BJ (cell line): ENCODE data around the gene TNRC6C. TPM values are rescaled to one million over a fixed set of nuclear protein-coding genes. Genes with fewer than 3 reads are reported as not detected.

Source experiments
- CTCF ChIA-PET: fragments of 350-600 bp; formaldehyde crosslinking; extraction: SDS; loops from one replicate; lab custom pipeline; 2021; ENCODE audit warnings: antibody characterized with exemption, inconsistent platforms; lab: Yijun Ruan, JAX
- POLR2A ChIA-PET: fragments of 300-600 bp; sonication (Branson Sonifier 250); formaldehyde crosslinking; extraction: SDS; loops from one replicate; lab custom pipeline; 2021; ENCODE audit warnings: antibody characterized with exemption; lab: Charles Lee
- DNase-seq: peaks from one replicate; pipeline ENCODE4 v3.0.0-alpha.2; 2011; ENCODE audit warnings: low read depth
- H3K27me3 ChIP-seq: 2 replicates; pipeline ENCODE4 v1.6.0; 2011; ENCODE audit warnings: low read length; ENCODE audit not compliant: control insufficient read depth, insufficient read depth
- H3K36me3 ChIP-seq: 2 replicates; pipeline ENCODE4 v1.5.1; 2011; ENCODE audit warnings: low read length; ENCODE audit not compliant: control insufficient read depth, insufficient read depth
- H3K4me3 ChIP-seq: 2 replicates; pipeline ENCODE4 v1.5.1; 2011; ENCODE audit warnings: low read depth, mild to moderate bottlenecking, control low read depth, low read length
- polyA plus RNA-seq: library from polyadenylated mRNA; depleted of rRNA; stranded (reverse); fragments of >200 nt; gene quantifications from 2 replicates; pipeline ENCODE4 v1.2.3, GENCODE V29; 2011
- TF ChIP-seq, protein P1 (sequence below): IDR thresholded peaks from 2 replicates; pipeline ENCODE4 v1.5.1; 2011; ENCODE audit warnings: low read depth, mild to moderate bottlenecking, control low read depth, inconsistent platforms, low read length, moderate library complexity; ENCODE audit not compliant: insufficient read depth

TNRC6C gene
- polyA plus RNA-seq, 1 experiment, result 0.91 TPM

DNA sequence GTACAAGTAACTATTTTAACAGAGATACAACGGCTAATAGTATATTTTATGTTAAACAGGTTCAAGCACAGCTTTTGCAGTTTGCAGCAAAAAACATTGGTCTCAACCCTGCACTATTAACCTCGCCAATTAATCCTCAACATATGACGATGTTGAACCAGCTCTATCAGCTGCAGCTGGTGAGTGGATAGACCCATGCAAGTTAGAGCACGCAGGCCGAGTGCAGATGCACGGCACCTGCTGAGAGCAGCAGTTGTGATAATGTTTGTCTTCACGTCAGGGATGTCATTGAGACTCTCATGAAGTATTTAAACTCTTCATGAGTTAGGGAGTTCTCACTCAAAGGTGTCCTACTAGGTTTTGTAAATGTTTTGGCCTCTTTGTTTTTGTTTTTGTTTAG lies 124.5 kb downstream of the TNRC6C start:
- DNase-seq, result no peak
- no peak overlapping the region for H3K4me3 ChIP-seq
- ChIA-PET CTCF (interaction anchor here (0.6 to 1.7 kb wide), 4 partner anchors 29 to 167 kb away, joined by 3 to 5 read pairs (median 4); no protein-coding TSS in a partner anchor), POLR2A (no interaction called here)
- TF ChIP-seq, protein P1, sequence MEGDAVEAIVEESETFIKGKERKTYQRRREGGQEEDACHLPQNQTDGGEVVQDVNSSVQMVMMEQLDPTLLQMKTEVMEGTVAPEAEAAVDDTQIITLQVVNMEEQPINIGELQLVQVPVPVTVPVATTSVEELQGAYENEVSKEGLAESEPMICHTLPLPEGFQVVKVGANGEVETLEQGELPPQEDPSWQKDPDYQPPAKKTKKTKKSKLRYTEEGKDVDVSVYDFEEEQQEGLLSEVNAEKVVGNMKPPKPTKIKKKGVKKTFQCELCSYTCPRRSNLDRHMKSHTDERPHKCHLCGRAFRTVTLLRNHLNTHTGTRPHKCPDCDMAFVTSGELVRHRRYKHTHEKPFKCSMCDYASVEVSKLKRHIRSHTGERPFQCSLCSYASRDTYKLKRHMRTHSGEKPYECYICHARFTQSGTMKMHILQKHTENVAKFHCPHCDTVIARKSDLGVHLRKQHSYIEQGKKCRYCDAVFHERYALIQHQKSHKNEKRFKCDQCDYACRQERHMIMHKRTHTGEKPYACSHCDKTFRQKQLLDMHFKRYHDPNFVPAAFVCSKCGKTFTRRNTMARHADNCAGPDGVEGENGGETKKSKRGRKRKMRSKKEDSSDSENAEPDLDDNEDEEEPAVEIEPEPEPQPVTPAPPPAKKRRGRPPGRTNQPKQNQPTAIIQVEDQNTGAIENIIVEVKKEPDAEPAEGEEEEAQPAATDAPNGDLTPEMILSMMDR, result no peak
- peaks cover 15% of the 10 kb centered on the region for H3K36me3 ChIP-seq
- H3K27me3 ChIP-seq, result no peaks in the 10 kb centered on the region

DNA sequence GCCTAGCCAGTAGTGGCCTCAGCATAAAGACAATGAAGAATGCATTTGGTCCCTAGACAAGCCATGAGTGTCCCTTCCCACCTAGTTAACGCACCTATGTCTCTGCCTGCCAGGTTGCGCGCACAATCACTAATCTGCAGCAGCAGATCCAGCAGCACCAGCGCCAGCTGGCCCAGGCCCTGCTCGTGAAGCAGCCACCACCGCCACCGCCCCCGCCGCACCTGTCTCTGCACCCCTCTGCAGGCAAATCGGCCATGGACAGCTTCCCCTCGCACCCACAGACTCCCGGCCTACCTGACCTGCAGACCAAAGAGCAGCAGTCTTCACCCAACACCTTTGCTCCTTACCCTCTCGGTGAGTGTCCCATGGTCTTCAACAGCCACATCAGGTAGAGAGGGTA lies 128.2 kb downstream of the TNRC6C start:
- CTCF ChIA-PET, result interaction anchor here (1.3 to 2.6 kb wide), 3 partner anchors 10 to 67 kb away, joined by 3 to 24 read pairs (median 13); no protein-coding TSS in a partner anchor
- H3K36me3 ChIP-seq, result peaks cover 16% of the 10 kb centered on the region
- DNase-seq, result no peak

DNA sequence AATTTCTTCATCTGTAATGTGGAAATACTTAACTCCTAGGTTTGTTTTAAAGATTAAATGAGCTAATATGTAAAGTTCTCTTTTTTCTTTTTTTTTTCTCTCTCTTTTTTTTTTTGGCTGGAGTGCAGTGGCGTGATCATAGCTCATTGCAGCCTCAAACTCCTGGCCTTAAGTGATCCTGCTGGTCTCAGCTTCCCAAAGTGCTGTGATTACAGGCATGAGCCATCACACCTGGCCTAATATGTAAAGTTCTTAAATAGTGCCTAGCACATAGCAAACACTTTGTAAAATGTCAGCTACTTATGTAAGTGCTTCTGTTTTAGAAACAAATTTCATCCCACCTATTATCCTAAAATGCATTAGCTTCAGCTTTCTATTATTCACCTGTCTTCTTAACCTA lies 130.0 kb downstream of the TNRC6C start:
- ChIA-PET CTCF (no interaction called here), POLR2A (interaction anchor here (0.6 kb wide), 1 partner anchor 934 kb away, joined by 3 read pairs; no protein-coding TSS in a partner anchor)
- peaks cover 22% of the 10 kb centered on the region for H3K36me3 ChIP-seq
- no peaks in the 10 kb centered on the region for H3K27me3 ChIP-seq
- H3K4me3 ChIP-seq, result no peak overlapping the region
- TF ChIP-seq, protein P1, result no peak
- no peak for DNase-seq

More for the DNA sequence above, 128.2 kb downstream of the TNRC6C start:
- H3K4me3 ChIP-seq, result no peak overlapping the region
- H3K27me3 ChIP-seq, result no peaks in the 10 kb centered on the region
- POLR2A ChIA-PET, result no interaction called here
- TF ChIP-seq, protein P1, result no peak

DNA sequence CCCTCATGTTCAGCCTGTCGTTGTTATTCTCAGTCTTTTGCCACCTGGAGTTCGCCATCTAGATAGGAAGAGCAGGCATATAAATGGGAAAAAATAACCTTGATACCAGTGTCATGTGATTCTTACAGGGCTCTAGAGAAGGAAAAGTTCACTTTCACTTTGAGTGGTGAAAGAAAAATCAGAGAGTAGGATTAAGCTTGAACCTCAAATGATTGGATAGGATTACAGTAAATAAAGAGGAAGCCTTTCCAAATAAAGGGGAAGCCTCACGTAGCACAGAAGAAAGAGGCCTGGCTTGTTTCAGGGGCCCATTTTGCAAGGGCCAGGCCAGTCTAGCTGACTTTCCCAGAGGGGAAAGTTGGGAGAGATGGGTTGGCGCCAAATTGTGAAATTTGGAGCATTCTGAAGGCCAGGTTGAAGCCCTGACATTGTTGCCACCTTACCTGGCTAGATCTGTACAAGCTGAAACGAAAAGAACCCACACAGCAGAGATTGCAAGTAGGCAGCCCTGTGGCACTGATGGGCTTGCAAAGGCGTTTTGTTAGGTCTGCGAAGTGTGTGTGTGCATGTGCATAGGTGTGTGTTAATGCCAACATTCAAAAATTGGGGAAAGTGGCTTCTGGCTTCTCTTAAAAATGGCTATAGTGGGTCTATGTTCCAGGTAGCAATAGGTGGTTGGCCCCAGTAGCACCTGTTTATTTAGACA lies 131.2 kb downstream of the TNRC6C start:
- Histone ChIP-seq H3K36me3 (peaks cover 24% of the 10 kb centered on the region), H3K4me3 (no peak overlapping the region), H3K27me3 (no peaks in the 10 kb centered on the region)
- POLR2A ChIA-PET, result no interaction called here
- CTCF ChIA-PET, result interaction anchor here (1.4 kb wide), 1 partner anchor 160 kb away, joined by 3 read pairs; no protein-coding TSS in a partner anchor
- TF ChIP-seq, protein P1, result no peak
- no peak for DNase-seq

DNA sequence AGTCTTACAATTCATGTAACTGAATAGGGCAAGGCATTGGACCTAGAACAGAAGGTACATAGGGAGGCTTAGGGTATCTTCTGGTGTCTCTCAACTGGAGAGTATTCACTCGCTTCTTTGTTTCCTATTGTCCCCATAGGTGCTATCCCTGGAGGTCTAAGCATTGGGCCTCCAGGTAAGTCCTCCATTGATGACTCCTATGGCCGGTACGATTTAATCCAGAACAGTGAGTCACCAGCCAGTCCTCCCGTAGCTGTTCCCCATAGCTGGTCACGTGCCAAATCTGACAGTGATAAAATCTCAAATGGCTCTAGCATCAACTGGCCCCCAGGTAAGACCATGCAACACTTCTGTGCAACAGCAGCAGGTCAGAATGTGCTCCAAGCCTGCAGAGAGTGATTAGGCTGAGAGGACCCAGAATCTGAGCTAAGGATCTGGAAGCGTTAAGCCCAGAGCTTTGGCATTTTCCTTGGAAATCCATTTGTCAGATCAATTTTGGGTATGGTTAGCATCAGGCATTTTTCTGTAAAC lies 134.4 kb downstream of the TNRC6C start:
- no peak overlapping the region for H3K4me3 ChIP-seq
- no peak for DNase-seq
- POLR2A ChIA-PET, result no interaction called here
- TF ChIP-seq, protein P1, result no peak
- CTCF ChIA-PET, result no interaction called here
- peaks cover 33% of the 10 kb centered on the region for H3K36me3 ChIP-seq
- no peaks in the 10 kb centered on the region for H3K27me3 ChIP-seq
